Spleen (tissue), 7 donors: ENCODE data around the gene REL.

Experiments used
- CTCF ChIP-seq, 11 experiments: fragments of 200-600 bp in 7 of 11; fragments of 450-650 bp in 4 of 11; sonication (generic) in 4 of 11; IDR thresholded peaks in 8 of 11; conservative IDR thresholded peaks in 3 of 11; 1 replicate in 7 of 11; 2 replicates in 4 of 11; pipeline versions ENCODE4 v1.4.0 to v1.8.0; 2016 to 2021; ENCODE audit warnings: antibody characterized with exemption in 11 of 11, inconsistent platforms in 4 of 11, mild to moderate bottlenecking in 1 of 11
- POLR2A ChIP-seq, 3 donors: fragments of 450-650 bp; IDR thresholded peaks; one replicate each; pipeline ENCODE4 v1.5.1; 2017; ENCODE audit warnings: antibody characterized with exemption in 3 of 3, mild to moderate bottlenecking in 1 of 3
- POLR2AphosphoS5 ChIP-seq, 3 donors: sonication (generic); formaldehyde crosslinking; IDR thresholded peaks; one replicate each; pipeline ENCODE4 v1.5.1; 2017; ENCODE audit warnings: antibody characterized with exemption in 3 of 3
- donor health status: DM: no; HTN: no; CAD: no; lungs with moderate emphysema.
- donor health status: DM: no; HTN: no; CAD: no.
- donor health status: DM: no; HTN: no; CAD: no.

GRCh38 chr2:60883896-60884295 lies 2.5 kb downstream of the REL start:
- TF ChIP-seq CTCF (IDR thresholded peaks at IDR 0.05 in 8 of 11, conservative IDR thresholded peaks at IDR 0.05 in 3 of 11), result no peak
- TF ChIP-seq POLR2AphosphoS5 (IDR thresholded peaks at IDR 0.05), result no peak
- no peak for TF ChIP-seq POLR2A (IDR thresholded peaks at IDR 0.05)
